PC-9 (cell line): ENCODE measurements around the gene GFPT1. TPM values are rescaled to one million over a fixed set of nuclear protein-coding genes. Genes with fewer than 3 reads are reported as not detected.

Experiments used
- BruUV-seq: library from RNA; stranded (reverse); fragments of 400-500 nt; replicated peaks from 2 replicates; lab custom pipeline; 2021; lab: Mats Ljungman, UMichigan
- CTCF ChIA-PET: fragments of 300-600 bp; sonication (Branson Sonifier 250); formaldehyde crosslinking; loops from one replicate; lab custom pipeline; 2022; ENCODE audit warnings: antibody characterized with exemption; lab: Charles Lee
- POLR2A ChIA-PET: fragments of 300-600 bp; sonication (Branson Sonifier 250); formaldehyde crosslinking; loops from one replicate; lab custom pipeline; 2022; ENCODE audit warnings: antibody characterized with exemption; ENCODE audit not compliant: unreplicated experiment; lab: Charles Lee
- DNase-seq, 2 experiments: peaks; one replicate each; pipeline versions ENCODE4 v3.0.0 to v3.0.0-alpha.2; 2015 to 2022; ENCODE audit warnings: mixed read lengths in 1 of 2
- H2AFZ ChIP-seq: fragments of 200-600 bp; sonication (generic); 2 replicates; pipeline ENCODE4 v1.8.1; 2017; ENCODE audit warnings: antibody characterized with exemption
- H3F3A ChIP-seq: fragments of 200-600 bp; sonication (generic); 2 replicates; pipeline ENCODE4 v1.8.1; 2017; ENCODE audit warnings: antibody characterized with exemption, mild to moderate bottlenecking, low read depth; ENCODE audit not compliant: insufficient read depth
- H3K27ac ChIP-seq: fragments of 200-600 bp; sonication (generic); 2 replicates; pipeline ENCODE4 v1.6.1; 2016; ENCODE audit warnings: mixed run types
- H3K27me3 ChIP-seq: fragments of 200-600 bp; sonication (generic); 2 replicates; pipeline ENCODE4 v1.6.1; 2016; ENCODE audit warnings: low read depth, mixed run types; ENCODE audit not compliant: insufficient read depth
- H3K36me3 ChIP-seq: fragments of 200-600 bp; sonication (generic); 2 replicates; pipeline ENCODE4 v1.6.1; 2016; ENCODE audit warnings: low read depth, mixed run types
- H3K4me1 ChIP-seq: fragments of 200-600 bp; sonication (generic); replicated peaks from 2 replicates; pipeline ENCODE4 v1.6.1; 2016; ENCODE audit warnings: mixed run types; ENCODE audit not compliant: insufficient read depth
- H3K4me2 ChIP-seq: fragments of 200-600 bp; sonication (generic); 2 replicates; pipeline ENCODE4 v1.6.1; 2017; ENCODE audit warnings: mixed run types
- H3K4me3 ChIP-seq: fragments of 200-600 bp; sonication (generic); 2 replicates; pipeline ENCODE4 v1.6.1; 2016; ENCODE audit warnings: mixed run types
- H3K79me2 ChIP-seq: fragments of 200-600 bp; sonication (generic); 2 replicates; pipeline ENCODE4 v1.6.1; 2017; ENCODE audit warnings: low read depth, mixed run types
- H3K9me2 ChIP-seq: fragments of 200-600 bp; sonication (generic); 2 replicates; pipeline ENCODE4 v1.8.1; 2017; ENCODE audit warnings: mild to moderate bottlenecking; ENCODE audit not compliant: insufficient read depth
- H3K9me3 ChIP-seq: fragments of 200-600 bp; sonication (generic); 2 replicates; pipeline ENCODE4 v1.8.1; 2016; ENCODE audit warnings: low read depth; ENCODE audit not compliant: insufficient read depth
- H4K20me1 ChIP-seq: fragments of 200-600 bp; sonication (generic); 2 replicates; pipeline ENCODE4 v1.8.1; 2017; ENCODE audit not compliant: insufficient read depth
- EZH2 ChIP-seq: fragments of 200-600 bp; sonication (generic); IDR thresholded peaks from 2 replicates; pipeline ENCODE4 v1.8.0; 2017; ENCODE audit warnings: antibody characterized with exemption, low read depth
- intact Hi-C: fragments of 100-400 bp; cut with micrococcal nuclease; formaldehyde crosslinking; loops from one replicate; pipeline ENCODE4 v1.10.0; 2022; ENCODE audit not compliant: unreplicated experiment
- total RNA-seq: library from RNA; stranded (reverse); gene quantifications from 2 replicates; pipeline ENCODE4 v1.2.3, GENCODE V29; 2021
- TF ChIP-seq, protein P1 (sequence below): fragments of 200-600 bp; sonication (generic); conservative IDR thresholded peaks from 2 replicates; pipeline ENCODE4 v1.6.1; 2017; ENCODE audit warnings: mixed run types, antibody characterized with exemption, mild to moderate bottlenecking, moderate library complexity

Gene GFPT1
- total RNA-seq, 1 experiment from 2014 or later = 58.3 TPM

DNA sequence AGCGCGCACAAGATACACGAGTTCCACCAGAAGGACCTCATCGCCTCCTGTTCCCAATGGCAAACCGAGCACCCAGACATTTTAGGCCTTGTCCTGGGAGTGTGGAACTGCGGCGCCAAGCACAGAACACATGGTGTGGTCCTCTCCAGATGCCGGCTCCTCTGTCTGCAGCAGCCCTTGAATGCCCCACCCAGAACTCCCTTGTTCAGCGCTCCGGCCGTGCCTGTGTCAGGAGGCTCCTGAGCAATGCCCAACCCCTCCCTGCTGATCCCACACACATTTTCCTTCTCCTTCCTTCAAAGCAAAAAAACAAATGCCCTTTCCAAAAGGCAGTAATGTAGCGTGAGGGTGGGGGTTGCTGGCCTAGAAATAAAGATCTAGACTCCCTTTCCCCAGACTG lies 89.8 kb downstream of the GFPT1 start:
- H3K9me3 ChIP-seq = no peaks in the 10 kb centered on the region
- H3F3A ChIP-seq = no peaks in the 10 kb centered on the region
- no peak overlapping the region for H3K4me3 ChIP-seq
- TF ChIP-seq, protein P1, sequence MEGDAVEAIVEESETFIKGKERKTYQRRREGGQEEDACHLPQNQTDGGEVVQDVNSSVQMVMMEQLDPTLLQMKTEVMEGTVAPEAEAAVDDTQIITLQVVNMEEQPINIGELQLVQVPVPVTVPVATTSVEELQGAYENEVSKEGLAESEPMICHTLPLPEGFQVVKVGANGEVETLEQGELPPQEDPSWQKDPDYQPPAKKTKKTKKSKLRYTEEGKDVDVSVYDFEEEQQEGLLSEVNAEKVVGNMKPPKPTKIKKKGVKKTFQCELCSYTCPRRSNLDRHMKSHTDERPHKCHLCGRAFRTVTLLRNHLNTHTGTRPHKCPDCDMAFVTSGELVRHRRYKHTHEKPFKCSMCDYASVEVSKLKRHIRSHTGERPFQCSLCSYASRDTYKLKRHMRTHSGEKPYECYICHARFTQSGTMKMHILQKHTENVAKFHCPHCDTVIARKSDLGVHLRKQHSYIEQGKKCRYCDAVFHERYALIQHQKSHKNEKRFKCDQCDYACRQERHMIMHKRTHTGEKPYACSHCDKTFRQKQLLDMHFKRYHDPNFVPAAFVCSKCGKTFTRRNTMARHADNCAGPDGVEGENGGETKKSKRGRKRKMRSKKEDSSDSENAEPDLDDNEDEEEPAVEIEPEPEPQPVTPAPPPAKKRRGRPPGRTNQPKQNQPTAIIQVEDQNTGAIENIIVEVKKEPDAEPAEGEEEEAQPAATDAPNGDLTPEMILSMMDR = no peak
- TF ChIP-seq EZH2 = no peak
- POLR2A ChIA-PET = no interaction called here
- no peak overlapping the region for H2AFZ ChIP-seq
- CTCF ChIA-PET = no interaction called here
- no peak overlapping the region for H3K27ac ChIP-seq
- H3K4me1 ChIP-seq = no peaks in the 10 kb centered on the region
- H4K20me1 ChIP-seq = no peaks in the 10 kb centered on the region
- no peaks in the 10 kb centered on the region for H3K79me2 ChIP-seq
- intact Hi-C loops = no loop called here
- no peak for DNase-seq
- no peaks in the 10 kb centered on the region for H3K27me3 ChIP-seq
- H3K4me2 ChIP-seq = no peak overlapping the region
- no peaks in the 10 kb centered on the region for H3K36me3 ChIP-seq
- BruUV-seq = no TSS peak
- no peaks in the 10 kb centered on the region for H3K9me2 ChIP-seq

GRCh38 chr2:69296421-69296820 lies 90.6 kb downstream of the GFPT1 start:
- BruUV-seq = no TSS peak
- Histone ChIP-seq H3K27ac (no peak overlapping the region), H3F3A (no peaks in the 10 kb centered on the region), H3K4me3 (no peak overlapping the region), H3K36me3 (no peaks in the 10 kb centered on the region), H3K4me2 (no peak overlapping the region), H4K20me1 (no peaks in the 10 kb centered on the region), H3K27me3 (no peaks in the 10 kb centered on the region), H3K4me1 (no peaks in the 10 kb centered on the region), H3K9me3 (no peaks in the 10 kb centered on the region), H2AFZ (no peak overlapping the region), H3K9me2 (no peaks in the 10 kb centered on the region), H3K79me2 (no peaks in the 10 kb centered on the region)
- intact Hi-C loops = no loop called here
- no peak for DNase-seq
- ChIA-PET POLR2A (no interaction called here), CTCF (no interaction called here)
- no peak for TF ChIP-seq EZH2
- TF ChIP-seq, protein P1 = no peak

- H3F3A ChIP-seq = no peaks in the 10 kb centered on the region
- no peak overlapping the region for H2AFZ ChIP-seq
- H3K9me2 ChIP-seq = no peaks in the 10 kb centered on the region
- H3K4me2 ChIP-seq = no peak overlapping the region
- TF ChIP-seq, protein P1 = no peak
- no peak for TF ChIP-seq EZH2
- no peaks in the 10 kb centered on the region for H3K4me1 ChIP-seq
- no peak for DNase-seq
- H3K27me3 ChIP-seq = no peaks in the 10 kb centered on the region
- intact Hi-C loops = no loop called here
- no peak overlapping the region for H3K4me3 ChIP-seq
- ChIA-PET POLR2A (no interaction called here), CTCF (no interaction called here)
- no peaks in the 10 kb centered on the region for H3K9me3 ChIP-seq
- H4K20me1 ChIP-seq = no peaks in the 10 kb centered on the region
- H3K79me2 ChIP-seq = no peaks in the 10 kb centered on the region
- no TSS peak for BruUV-seq
- no peaks in the 10 kb centered on the region for H3K36me3 ChIP-seq
- H3K27ac ChIP-seq = no peak overlapping the region
Observed at GRCh38 chr2:69292256-69292655, 94.8 kb downstream of the GFPT1 start.
